Hepatocyte (in vitro differentiated cells): Measurements from ENCODE around the gene ATP6V1F.

Experiments used
- EZH2 ChIP-seq: fragments of 200-600 bp; sonication (generic); IDR thresholded peaks from 2 replicates; pipeline ENCODE4 v1.6.1; 2016; ENCODE audit warnings: antibody characterized with exemption, mild to moderate bottlenecking, borderline replicate concordance
- TF ChIP-seq, protein P1 (sequence below): fragments of 200-600 bp; sonication (generic); IDR thresholded peaks from 2 replicates; pipeline ENCODE4 v1.5.1; 2016; ENCODE audit warnings: antibody characterized with exemption, mild to moderate bottlenecking; ENCODE audit not compliant: poor library complexity

DNA sequence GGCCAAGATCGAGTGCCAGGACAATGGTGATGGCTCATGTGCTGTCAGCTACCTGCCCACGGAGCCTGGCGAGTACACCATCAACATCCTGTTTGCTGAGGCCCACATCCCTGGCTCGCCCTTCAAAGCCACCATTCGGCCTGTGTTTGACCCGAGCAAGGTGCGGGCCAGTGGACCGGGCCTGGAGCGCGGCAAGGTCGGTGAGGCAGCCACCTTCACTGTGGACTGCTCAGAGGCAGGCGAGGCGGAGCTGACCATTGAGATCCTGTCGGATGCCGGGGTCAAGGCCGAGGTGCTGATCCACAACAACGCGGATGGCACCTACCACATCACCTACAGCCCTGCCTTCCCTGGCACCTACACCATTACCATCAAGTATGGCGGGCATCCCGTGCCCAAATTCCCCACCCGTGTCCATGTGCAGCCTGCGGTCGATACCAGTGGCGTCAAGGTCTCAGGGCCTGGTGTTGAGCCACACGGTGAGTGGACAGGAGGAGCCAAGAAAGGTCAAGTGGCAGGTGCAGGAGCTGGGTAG is 17.8 kb upstream of the ATP6V1F start:
- TF ChIP-seq, protein P1, sequence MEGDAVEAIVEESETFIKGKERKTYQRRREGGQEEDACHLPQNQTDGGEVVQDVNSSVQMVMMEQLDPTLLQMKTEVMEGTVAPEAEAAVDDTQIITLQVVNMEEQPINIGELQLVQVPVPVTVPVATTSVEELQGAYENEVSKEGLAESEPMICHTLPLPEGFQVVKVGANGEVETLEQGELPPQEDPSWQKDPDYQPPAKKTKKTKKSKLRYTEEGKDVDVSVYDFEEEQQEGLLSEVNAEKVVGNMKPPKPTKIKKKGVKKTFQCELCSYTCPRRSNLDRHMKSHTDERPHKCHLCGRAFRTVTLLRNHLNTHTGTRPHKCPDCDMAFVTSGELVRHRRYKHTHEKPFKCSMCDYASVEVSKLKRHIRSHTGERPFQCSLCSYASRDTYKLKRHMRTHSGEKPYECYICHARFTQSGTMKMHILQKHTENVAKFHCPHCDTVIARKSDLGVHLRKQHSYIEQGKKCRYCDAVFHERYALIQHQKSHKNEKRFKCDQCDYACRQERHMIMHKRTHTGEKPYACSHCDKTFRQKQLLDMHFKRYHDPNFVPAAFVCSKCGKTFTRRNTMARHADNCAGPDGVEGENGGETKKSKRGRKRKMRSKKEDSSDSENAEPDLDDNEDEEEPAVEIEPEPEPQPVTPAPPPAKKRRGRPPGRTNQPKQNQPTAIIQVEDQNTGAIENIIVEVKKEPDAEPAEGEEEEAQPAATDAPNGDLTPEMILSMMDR = no peak
- TF ChIP-seq EZH2 = no peak
